PC-3 (cell line): Measurements from ENCODE around the gene DNAH1.

ENCODE experiments used
- EZH2 ChIP-seq: fragments of 300-600 bp; sonication (generic); IDR thresholded peaks from one replicate; pipeline ENCODE4 v1.6.1; 2017; ENCODE audit warnings: antibody characterized with exemption, mild to moderate bottlenecking, low read length; ENCODE audit not compliant: unreplicated experiment
- EZH2phosphoT487 ChIP-seq: fragments of 300-600 bp; sonication (generic); IDR thresholded peaks from 2 replicates; pipeline ENCODE4 v1.6.1; 2018; ENCODE audit warnings: mild to moderate bottlenecking, antibody characterized with exemption, low read length, borderline replicate concordance
- TF ChIP-seq, protein P1 (sequence below): fragments of 300-600 bp; sonication (generic); conservative IDR thresholded peaks from 2 replicates; pipeline ENCODE4 v1.5.1; 2017; ENCODE audit warnings: antibody characterized with exemption, low read depth, mild to moderate bottlenecking, low read length

DNA sequence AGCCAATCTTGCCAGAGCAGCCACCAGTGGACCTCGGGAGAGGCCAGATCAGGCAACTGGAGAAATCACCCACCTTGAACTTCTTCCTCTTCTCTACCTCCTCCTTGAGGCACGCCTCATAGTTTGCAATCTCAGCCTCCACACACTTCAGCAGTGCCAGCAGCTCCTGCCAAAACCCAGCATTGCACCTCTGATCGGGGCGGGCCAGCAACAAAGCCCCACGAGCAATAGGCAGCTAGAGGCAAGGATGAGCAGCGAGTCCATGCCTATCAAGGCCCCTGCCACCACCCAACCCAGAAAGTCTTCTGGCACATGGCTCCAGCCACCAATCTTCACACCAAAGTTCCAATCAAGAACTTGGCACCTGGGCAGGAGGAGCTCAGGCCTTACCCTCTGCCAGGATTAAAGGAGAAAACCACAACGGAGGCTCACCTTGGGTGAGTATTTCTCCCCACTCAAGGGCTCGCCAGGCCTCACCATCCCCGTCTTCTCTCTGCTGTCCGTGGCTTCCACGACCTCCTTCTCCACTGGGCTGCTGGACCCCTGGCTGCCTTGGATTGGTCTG lies 86.7 kb downstream of the DNAH1 start:
- no peak for TF ChIP-seq EZH2phosphoT487
- TF ChIP-seq, protein P1, sequence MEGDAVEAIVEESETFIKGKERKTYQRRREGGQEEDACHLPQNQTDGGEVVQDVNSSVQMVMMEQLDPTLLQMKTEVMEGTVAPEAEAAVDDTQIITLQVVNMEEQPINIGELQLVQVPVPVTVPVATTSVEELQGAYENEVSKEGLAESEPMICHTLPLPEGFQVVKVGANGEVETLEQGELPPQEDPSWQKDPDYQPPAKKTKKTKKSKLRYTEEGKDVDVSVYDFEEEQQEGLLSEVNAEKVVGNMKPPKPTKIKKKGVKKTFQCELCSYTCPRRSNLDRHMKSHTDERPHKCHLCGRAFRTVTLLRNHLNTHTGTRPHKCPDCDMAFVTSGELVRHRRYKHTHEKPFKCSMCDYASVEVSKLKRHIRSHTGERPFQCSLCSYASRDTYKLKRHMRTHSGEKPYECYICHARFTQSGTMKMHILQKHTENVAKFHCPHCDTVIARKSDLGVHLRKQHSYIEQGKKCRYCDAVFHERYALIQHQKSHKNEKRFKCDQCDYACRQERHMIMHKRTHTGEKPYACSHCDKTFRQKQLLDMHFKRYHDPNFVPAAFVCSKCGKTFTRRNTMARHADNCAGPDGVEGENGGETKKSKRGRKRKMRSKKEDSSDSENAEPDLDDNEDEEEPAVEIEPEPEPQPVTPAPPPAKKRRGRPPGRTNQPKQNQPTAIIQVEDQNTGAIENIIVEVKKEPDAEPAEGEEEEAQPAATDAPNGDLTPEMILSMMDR, result no peak
- no peak for TF ChIP-seq EZH2
